CD14-positive monocyte (primary cell): Measurements from ENCODE around the gene SERINC1. TPM values are rescaled to one million over a fixed set of nuclear protein-coding genes. Genes with fewer than 3 reads are reported as not detected.

ENCODE experiments used
- DNase-seq, 3 donors: peaks; one replicate each; pipeline ENCODE4 v3.0.0-alpha.2; 2011 to 2022
- H2AFZ ChIP-seq: 2 replicates; pipeline ENCODE4 v1.6.0; 2012; ENCODE audit warnings: mild to moderate bottlenecking, low read depth, low read length, inconsistent platforms; ENCODE audit not compliant: insufficient read depth, poor library complexity, severe bottlenecking
- H3K27ac ChIP-seq, 2 donors: 1 replicate in 1 of 2; 2 replicates in 1 of 2; pipeline ENCODE4 v1.5.1; 2012 to 2013; ENCODE audit warnings: low read length in 2 of 2, control low read depth in 1 of 2, inconsistent platforms in 1 of 2, low read depth in 1 of 2, mild to moderate bottlenecking in 1 of 2
- H3K27me3 ChIP-seq, 2 donors: one replicate each; pipeline versions ENCODE4 v1.6.0 to v1.6.1; 2011 to 2013; ENCODE audit warnings: low read length in 2 of 2; ENCODE audit not compliant: control insufficient read depth in 2 of 2, insufficient read depth in 2 of 2
- H3K36me3 ChIP-seq, 2 donors: replicated peaks in 1 of 2; 1 replicate in 1 of 2; 2 replicates in 1 of 2; pipeline versions ENCODE4 v1.5.1 to v1.6.1; 2012 to 2013; ENCODE audit warnings: low read length in 2 of 2, control low read depth in 1 of 2, inconsistent platforms in 1 of 2, mild to moderate bottlenecking in 1 of 2; ENCODE audit not compliant: insufficient read depth in 2 of 2, control insufficient read depth in 1 of 2
- H3K4me1 ChIP-seq, 2 donors: 1 replicate in 1 of 2; 2 replicates in 1 of 2; pipeline versions ENCODE4 v1.5.1 to v1.6.1; 2012 to 2013; ENCODE audit warnings: low read length in 2 of 2, control low read depth in 1 of 2, inconsistent platforms in 1 of 2, mild to moderate bottlenecking in 1 of 2, moderate library complexity in 1 of 2; ENCODE audit not compliant: insufficient read depth in 2 of 2, control insufficient read depth in 1 of 2
- H3K4me2 ChIP-seq: replicated peaks from 2 replicates; pipeline ENCODE3; 2012; ENCODE audit warnings: low read length, moderate library complexity, mild to moderate bottlenecking; ENCODE audit not compliant: poor library complexity, severe bottlenecking; ENCODE audit errors: extremely low read depth
- H3K4me3 ChIP-seq, 3 experiments: fragments of 200-600 bp in 1 of 3; sonication (generic) in 1 of 3; replicated peaks in 1 of 3; 1 replicate in 2 of 3; 2 replicates in 1 of 3; pipeline ENCODE4 v1.5.1; 2011 to 2013; ENCODE audit warnings: low read length in 3 of 3, mild to moderate bottlenecking in 3 of 3, control low read depth in 2 of 3, low read depth in 2 of 3, inconsistent platforms in 1 of 3, moderate library complexity in 1 of 3
- H3K79me2 ChIP-seq: 2 replicates; pipeline ENCODE4 v1.6.0; 2012; ENCODE audit warnings: mild to moderate bottlenecking, control low read depth, inconsistent platforms, low read length, moderate library complexity; ENCODE audit not compliant: insufficient read depth
- H3K9ac ChIP-seq: 2 replicates; pipeline ENCODE4 v1.6.0; 2017; ENCODE audit warnings: low read length, mild to moderate bottlenecking; ENCODE audit not compliant: insufficient read depth, poor library complexity, severe bottlenecking
- H3K9me3 ChIP-seq, 2 donors: replicated peaks in 1 of 2; 1 replicate in 1 of 2; 2 replicates in 1 of 2; pipeline versions ENCODE4 v1.5.1 to v1.6.1; 2012 to 2013; ENCODE audit warnings: low read length in 2 of 2, control low read depth in 1 of 2; ENCODE audit not compliant: control insufficient read depth in 1 of 2, insufficient read depth in 1 of 2
- H4K20me1 ChIP-seq: 2 replicates; pipeline ENCODE4 v1.6.0; 2012; ENCODE audit warnings: mild to moderate bottlenecking, low read length, control low read depth, moderate library complexity; ENCODE audit not compliant: insufficient read depth
- H3K27ac Mint-ChIP-seq, 7 donors: one replicate each; pipeline ENCODE4 v1.8.0; 2020; ENCODE audit warnings: mild to moderate bottlenecking in 7 of 7, mixed read lengths in 7 of 7, moderate library complexity in 6 of 7, inconsistent platforms in 2 of 7
- H3K27me3 Mint-ChIP-seq, 3 donors: one replicate each; pipeline ENCODE4 v1.8.0; 2021 to 2022; ENCODE audit warnings: low read depth in 3 of 3, mild to moderate bottlenecking in 3 of 3, mixed read lengths in 3 of 3, moderate library complexity in 3 of 3, inconsistent platforms in 1 of 3
- H3K36me3 Mint-ChIP-seq, 2 donors: one replicate each; pipeline ENCODE4 v1.8.0; 2020; ENCODE audit warnings: mixed read lengths in 2 of 2, inconsistent platforms in 1 of 2, mild to moderate bottlenecking in 1 of 2
- H3K4me1 Mint-ChIP-seq: one replicate; pipeline ENCODE4 v1.8.0; 2020; ENCODE audit warnings: mild to moderate bottlenecking, mixed read lengths
- H3K4me3 Mint-ChIP-seq, 2 donors: one replicate each; pipeline ENCODE4 v1.8.0; 2020; ENCODE audit warnings: mild to moderate bottlenecking in 2 of 2, mixed read lengths in 2 of 2, moderate library complexity in 1 of 2
- H3K9me3 Mint-ChIP-seq, 7 donors: one replicate each; pipeline ENCODE4 v1.8.0; 2020 to 2022; ENCODE audit warnings: mixed read lengths in 7 of 7, mild to moderate bottlenecking in 6 of 7, moderate library complexity in 6 of 7, inconsistent platforms in 2 of 7
- CTCF ChIP-seq: fragments of 200-600 bp; IDR thresholded peaks from one replicate; pipeline ENCODE4 v1.8.0; 2022; ENCODE audit warnings: antibody characterized with exemption, mild to moderate bottlenecking
- WGBS: methylation state at CpG from one replicate; pipeline ENCODE4 v1.1.5; 2013; ENCODE audit warnings: missing lambda C conversion rate; ENCODE audit not compliant: insufficient coverage; 5-methylcytosine and 5-hydroxymethylcytosine counted together
- intact Hi-C, 2 donors: fragments of 100-400 bp; cut with micrococcal nuclease; formaldehyde crosslinking; loops; one replicate each; pipeline versions ENCODE4 v1.15.0 to v1.15.1; 2023
- polyA plus RNA-seq, 3 donors: library from polyadenylated mRNA; depleted of rRNA in 1 of 3; unstranded in 2 of 3; stranded (reverse) in 1 of 3; fragments of 300-500 nt in 2 of 3; fragments of >200 nt in 1 of 3; fragmentation: Illumina TruSeq in 2 of 3; gene quantifications; 1 replicate in 2 of 3; 2 replicates in 1 of 3; pipeline ENCODE4 v1.2.3, GENCODE V29; 2012 to 2021

The SERINC1 gene
- polyA plus RNA-seq, 3 donors = 38.9 to 161 (median 125) TPM

DNA sequence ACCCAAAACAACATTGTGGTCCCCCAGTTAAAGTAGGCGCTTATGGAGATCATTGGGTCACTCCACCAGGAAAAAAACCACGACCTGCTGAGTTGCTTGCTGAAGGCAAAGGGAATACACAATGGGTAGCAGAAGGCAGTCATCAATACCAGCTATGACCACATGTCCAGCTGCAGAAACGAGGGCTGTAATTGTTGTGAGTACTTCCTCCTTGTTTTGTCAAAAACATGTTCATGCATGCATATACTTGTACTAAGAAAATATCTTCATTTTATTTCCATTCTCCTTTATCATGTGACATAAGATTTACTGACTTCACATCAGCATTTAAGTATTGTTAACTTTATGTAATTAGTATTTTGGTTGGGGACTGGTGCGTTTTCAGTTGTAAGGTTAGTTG, 16.9 kb downstream of the SERINC1 start:
- H3K4me1 ChIP-seq = no peaks in the 10 kb centered on the region
- H3K4me2 ChIP-seq = no peak overlapping the region
- no peak overlapping the region for H3K4me3 Mint-ChIP-seq
- H3K27ac Mint-ChIP-seq = peak overlapping the region in 2 of 7 donors; percentile 24 to 46
- no peak overlapping the region for H3K27ac ChIP-seq
- H3K4me1 Mint-ChIP-seq = peaks cover 1% of the 10 kb centered on the region
- peaks cover 91 to 94% of the 10 kb centered on the region in 2 donors for H3K36me3 ChIP-seq
- H3K9ac ChIP-seq = no peak overlapping the region
- peaks cover 97% of the 10 kb centered on the region for H4K20me1 ChIP-seq
- no peaks in the 10 kb centered on the region for H3K27me3 Mint-ChIP-seq
- H3K9me3 Mint-ChIP-seq = no peaks in the 10 kb centered on the region
- peaks cover 25% of the 10 kb centered on the region for H3K79me2 ChIP-seq
- H3K9me3 ChIP-seq = no peaks in the 10 kb centered on the region
- H3K36me3 Mint-ChIP-seq = peaks cover 64 to 84% of the 10 kb centered on the region in 2 donors
- intact Hi-C loops = no loop called here
- no peak overlapping the region for H2AFZ ChIP-seq
- H3K4me3 ChIP-seq = no peak overlapping the region
- no peaks in the 10 kb centered on the region for H3K27me3 ChIP-seq
- no peak for TF ChIP-seq CTCF
- 92% methylated on average over 3 of the region's 4 CpGs for WGBS
- no peak for DNase-seq

DNA sequence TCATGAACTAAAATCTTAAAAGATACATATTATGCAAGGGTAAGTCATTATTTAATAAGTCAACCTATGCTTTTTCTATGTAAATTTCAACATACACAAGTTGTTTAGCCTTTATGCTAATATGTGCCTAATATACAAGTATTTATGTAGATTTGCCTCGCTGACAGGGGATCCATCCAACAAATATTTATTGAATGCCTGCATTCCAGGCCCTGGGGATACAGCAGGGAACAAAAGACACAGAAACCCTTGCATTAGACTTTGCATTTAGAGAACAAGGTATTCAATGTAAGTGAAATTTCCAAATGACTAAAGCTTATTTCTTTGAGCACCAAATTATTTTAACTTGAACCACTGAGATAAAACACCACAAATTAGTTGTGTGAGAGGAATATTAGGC, 19.1 kb downstream of the SERINC1 start:
- Mint-ChIP-seq H3K36me3 (peaks cover 73 to 88% of the 10 kb centered on the region in 2 donors), H3K9me3 (no peaks in the 10 kb centered on the region), H3K4me3 (no peak overlapping the region), H3K27ac (no peak overlapping the region), H3K4me1 (no peaks in the 10 kb centered on the region), H3K27me3 (no peaks in the 10 kb centered on the region)
- intact Hi-C loops = no loop called here
- no peak overlapping the region for H3K4me2 ChIP-seq
- H3K27ac ChIP-seq = no peak overlapping the region
- no peak overlapping the region for H3K4me3 ChIP-seq
- H3K9ac ChIP-seq = no peak overlapping the region
- H3K27me3 ChIP-seq = no peaks in the 10 kb centered on the region
- H3K79me2 ChIP-seq = peaks cover 5% of the 10 kb centered on the region
- no peak for TF ChIP-seq CTCF
- H3K4me1 ChIP-seq = no peaks in the 10 kb centered on the region
- H4K20me1 ChIP-seq = peaks cover 96% of the 10 kb centered on the region
- no peak for DNase-seq
- H2AFZ ChIP-seq = no peak overlapping the region
- H3K9me3 ChIP-seq = no peaks in the 10 kb centered on the region
- WGBS = no CpG with 5 or more reads among the region's 1 CpG
- H3K36me3 ChIP-seq = peaks cover 98 to 99% of the 10 kb centered on the region in 2 donors
